Astrocyte of the spinal cord (primary cell): ENCODE measurements around the gene UNC119B.
A peak's percentile ranks its signal among the peaks of the same experiment; 100 is the strongest.

Experiments used
- DNase-seq: peaks from one replicate; pipeline ENCODE4 v3.0.0; 2011; ENCODE audit warnings: low read depth, low spot score
- H3K4me3 ChIP-seq: 2 replicates; pipeline ENCODE4 v1.5.1; 2011; ENCODE audit warnings: low read depth, mild to moderate bottlenecking, low read length, moderate library complexity
- in situ Hi-C: cut with HindIII; loops from 2 replicates; pipeline ENCODE4 v1.10.0; 2017; ENCODE audit warnings: low sequenced_read_pairs
- TF ChIP-seq, protein P1 (sequence below): IDR thresholded peaks from 2 replicates; pipeline ENCODE4 v1.5.1; 2012; ENCODE audit warnings: low read depth, mild to moderate bottlenecking, low read length, inconsistent platforms

Gene UNC119B

DNA sequence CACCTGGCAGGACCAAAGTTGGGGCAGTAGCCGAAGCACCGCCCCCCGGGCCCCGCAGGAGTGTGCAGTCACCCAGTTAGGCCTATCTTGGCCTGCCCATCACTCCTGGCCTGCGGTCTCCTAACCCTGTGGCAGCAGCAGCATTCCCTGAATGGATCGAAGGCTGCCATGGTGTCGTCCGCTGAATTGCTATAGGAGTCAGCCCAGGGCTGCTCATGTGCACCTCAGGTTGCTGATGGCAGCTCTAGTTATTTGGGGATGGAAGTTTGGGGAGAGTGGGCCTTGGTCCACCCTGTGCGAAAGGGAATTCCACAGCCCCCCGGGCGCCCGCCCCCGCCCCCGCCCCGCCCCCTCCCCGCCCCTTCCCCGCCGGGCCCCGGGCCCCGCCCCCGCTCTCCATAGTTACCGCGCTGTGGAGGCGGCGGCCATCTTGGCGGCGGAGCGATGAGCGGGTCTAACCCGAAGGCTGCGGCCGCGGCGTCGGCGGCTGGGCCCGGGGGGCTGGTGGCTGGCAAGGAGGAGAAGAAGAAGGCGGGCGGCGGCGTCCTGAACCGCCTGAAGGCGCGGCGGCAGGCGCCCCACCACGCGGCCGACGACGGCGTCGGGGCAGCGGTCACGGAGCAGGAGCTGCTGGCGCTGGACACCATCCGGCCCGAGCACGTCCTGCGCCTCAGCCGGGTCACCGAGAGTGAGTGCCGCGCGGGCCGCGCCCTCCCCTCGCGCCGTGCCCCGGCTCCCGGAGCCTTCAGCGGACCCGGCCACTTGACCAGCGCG is at the start of gene UNC119B:
Gene UNC119B, plus strand, starts transcription at position 428 of the 774 bp plus-strand sequence. Its CDS starts 17 bp downstream, at position 445.
- in situ Hi-C loops = no loop called here
- peak; percentile 39 for DNase-seq
- TF ChIP-seq, protein P1, sequence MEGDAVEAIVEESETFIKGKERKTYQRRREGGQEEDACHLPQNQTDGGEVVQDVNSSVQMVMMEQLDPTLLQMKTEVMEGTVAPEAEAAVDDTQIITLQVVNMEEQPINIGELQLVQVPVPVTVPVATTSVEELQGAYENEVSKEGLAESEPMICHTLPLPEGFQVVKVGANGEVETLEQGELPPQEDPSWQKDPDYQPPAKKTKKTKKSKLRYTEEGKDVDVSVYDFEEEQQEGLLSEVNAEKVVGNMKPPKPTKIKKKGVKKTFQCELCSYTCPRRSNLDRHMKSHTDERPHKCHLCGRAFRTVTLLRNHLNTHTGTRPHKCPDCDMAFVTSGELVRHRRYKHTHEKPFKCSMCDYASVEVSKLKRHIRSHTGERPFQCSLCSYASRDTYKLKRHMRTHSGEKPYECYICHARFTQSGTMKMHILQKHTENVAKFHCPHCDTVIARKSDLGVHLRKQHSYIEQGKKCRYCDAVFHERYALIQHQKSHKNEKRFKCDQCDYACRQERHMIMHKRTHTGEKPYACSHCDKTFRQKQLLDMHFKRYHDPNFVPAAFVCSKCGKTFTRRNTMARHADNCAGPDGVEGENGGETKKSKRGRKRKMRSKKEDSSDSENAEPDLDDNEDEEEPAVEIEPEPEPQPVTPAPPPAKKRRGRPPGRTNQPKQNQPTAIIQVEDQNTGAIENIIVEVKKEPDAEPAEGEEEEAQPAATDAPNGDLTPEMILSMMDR = no peak
- peak within 1 kb of the TSS; percentile 80 for H3K4me3 ChIP-seq

DNA sequence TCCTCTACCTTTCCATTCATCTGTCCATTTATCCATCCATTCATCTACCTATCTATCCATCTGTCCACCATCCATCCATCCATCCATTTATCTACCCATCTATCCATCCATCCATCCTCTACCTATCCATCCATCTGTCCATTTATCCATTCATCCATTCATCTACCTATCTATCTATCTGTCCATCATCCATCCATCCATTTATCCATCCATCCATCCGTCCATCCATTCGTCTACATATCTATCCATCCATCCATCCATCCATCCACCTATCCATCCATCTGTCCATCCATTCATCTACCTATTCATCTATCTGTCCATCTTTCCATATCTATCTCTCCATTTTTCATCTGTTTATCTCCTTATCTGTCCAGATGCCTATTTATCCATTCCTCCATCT is 48.8 kb upstream of the UNC119B start:
- in situ Hi-C loops = no loop called here
- DNase-seq = no peak
- H3K4me3 ChIP-seq = no peak overlapping the region
- TF ChIP-seq, protein P1 = no peak

DNA sequence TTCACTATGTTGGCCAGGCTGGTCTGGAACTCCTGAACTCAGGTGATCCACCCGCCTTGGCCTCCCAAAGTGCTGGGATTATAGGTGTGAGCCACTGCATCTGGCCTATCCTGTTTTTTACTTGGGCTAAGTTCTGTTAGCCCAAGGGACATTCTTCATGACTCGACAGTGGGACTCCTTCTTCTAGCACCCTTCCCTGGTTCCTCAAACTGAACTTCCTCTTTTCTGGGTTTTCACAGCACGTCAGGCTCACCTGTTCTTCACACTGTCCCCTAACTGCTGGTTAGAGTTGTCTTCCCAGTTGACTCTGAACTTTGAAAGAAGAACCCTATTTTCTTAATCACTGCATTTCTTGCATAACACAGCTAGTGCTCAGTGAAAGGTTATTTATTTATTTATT is 47.4 kb upstream of the UNC119B start:
- H3K4me3 ChIP-seq = no peak overlapping the region
- in situ Hi-C loops = no loop called here
- TF ChIP-seq, protein P1 = no peak
- no peak for DNase-seq

DNA sequence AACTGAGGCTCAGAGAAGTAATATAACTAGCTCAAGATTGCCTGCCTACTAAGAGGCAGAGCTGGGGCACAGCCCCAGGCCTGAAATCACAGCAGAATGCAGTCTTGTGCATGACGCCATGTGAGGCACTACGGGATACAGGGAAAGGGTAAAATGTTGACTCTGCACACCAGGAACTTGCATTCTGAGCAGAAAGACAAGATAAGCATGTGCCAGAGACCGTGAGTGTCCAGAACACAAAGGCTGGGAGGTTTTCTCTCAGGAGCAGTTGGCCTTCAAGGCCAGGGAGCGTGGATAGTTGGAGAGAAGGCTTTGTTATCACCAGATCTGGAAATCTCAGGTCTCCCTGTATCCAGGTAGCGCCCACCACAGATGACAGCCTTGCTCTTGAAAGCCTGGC is 46.5 kb upstream of the UNC119B start:
- TF ChIP-seq, protein P1 = no peak
- no peak for DNase-seq
- in situ Hi-C loops = no loop called here
- H3K4me3 ChIP-seq = no peak overlapping the region

DNA sequence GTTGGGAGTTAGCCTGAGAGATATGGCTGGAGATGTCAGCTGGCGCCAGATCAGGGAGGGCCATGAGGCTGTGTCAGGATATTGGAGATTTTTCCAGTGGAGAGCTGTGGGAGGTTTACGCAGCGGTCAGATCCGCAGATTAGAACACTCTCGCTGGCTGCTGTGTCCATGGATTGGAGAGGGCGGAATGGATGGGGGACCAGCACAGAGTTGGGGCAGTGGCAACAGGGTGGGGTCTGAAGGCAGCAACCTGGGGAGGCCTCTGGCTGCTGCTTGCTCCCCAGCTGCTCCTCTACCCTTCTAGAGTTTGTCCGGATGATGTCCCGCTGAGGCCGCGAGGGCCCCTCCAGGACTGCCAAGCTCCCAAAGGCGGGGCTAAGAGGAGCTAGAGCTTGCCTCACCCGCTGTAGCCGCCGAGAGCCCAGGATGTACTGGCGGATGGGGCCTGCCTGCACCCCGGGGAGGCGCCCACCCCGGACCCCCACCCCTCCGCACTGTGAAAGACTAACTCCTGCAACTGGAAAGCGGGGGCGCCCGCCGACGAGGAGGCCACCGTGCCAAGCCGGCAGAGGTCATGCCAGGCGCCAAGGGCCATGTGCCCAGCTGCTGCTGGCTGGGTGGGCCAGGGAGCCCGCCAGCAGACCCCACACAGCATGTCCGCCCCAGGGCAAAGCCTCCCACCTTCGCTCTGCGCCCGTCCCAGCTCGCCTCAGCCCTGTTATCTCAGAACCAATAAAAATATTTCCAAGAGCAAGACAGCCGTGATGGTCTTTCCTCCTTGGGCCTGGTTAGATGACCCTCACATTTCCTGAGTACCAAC is 43.5 kb upstream of the UNC119B start:
- TF ChIP-seq, protein P1 = no peak
- DNase-seq = no peak
- H3K4me3 ChIP-seq = no peak overlapping the region
- in situ Hi-C loops = no loop called here

DNA sequence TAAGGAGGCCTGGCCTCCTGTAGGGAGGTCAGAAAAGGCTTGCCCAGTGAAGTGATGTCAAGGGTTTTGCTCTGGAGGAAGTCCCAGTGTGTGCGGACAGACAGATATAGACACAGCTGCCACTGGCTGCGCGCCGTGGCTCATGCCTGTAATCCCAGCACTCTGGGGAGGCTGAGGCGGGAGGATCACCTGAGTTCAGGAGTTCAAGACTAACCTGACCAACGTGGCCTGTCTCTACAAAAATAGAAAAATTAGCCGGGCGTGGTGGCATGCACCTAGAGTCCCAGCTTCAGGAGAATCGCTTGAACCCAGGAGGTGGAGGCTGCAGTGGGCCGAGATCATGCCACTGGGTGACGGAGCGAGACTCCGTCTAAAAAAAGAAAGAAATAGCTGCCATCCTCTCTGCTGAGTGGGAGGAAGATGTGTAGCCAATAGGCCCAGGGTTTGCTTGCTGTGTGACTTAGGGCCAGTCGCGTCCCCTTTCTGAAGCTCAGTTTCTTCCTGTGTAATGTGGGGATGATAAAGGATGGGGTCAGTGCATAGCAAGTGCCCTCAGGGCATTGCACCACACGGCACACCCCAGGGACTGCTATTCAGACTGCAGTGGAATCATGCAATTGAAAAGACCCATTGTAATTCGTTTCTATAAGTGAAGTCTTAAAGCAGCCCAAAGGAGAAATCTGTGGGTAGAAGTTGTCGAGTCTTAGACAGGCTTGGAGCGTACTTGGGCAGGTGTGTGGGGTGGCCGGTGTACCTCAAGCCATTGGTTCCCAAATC is 42.0 kb upstream of the UNC119B start:
- TF ChIP-seq, protein P1 = no peak
- in situ Hi-C loops = no loop called here
- H3K4me3 ChIP-seq = no peak overlapping the region
- DNase-seq = no peak
